ENCODE results near the gene DPY19L2.
"Not testable (repeated sequence)": the region's sequence is repeated elsewhere in the genome, so short reads cannot be mapped to it uniquely, and the experiment has no call there.

- TF ChIP-seq CTCF (IDR thresholded peaks at IDR 0.05); ZNF671 (CRISPR knock-in tag; IDR thresholded peaks at IDR 0.05); ETV6 (CRISPR knock-in tag; IDR thresholded peaks at IDR 0.05); ZBTB21 (CRISPR knock-in tag; IDR thresholded peaks at IDR 0.05; ENCODE audit: borderline replicate concordance); HMGXB4 (CRISPR knock-in tag; IDR thresholded peaks at IDR 0.05); JUN (CRISPR knock-in tag; IDR thresholded peaks at IDR 0.05); KAT7 (CRISPR knock-in tag; IDR thresholded peaks at IDR 0.05; ENCODE audit: borderline replicate concordance); ATF6 (CRISPR knock-in tag; IDR thresholded peaks at IDR 0.05); TEAD4 (CRISPR knock-in tag; IDR thresholded peaks at IDR 0.05); RORB (CRISPR knock-in tag; IDR thresholded peaks at IDR 0.05); NR3C1 (CRISPR knock-in tag; conservative IDR thresholded peaks at IDR 0.05; ENCODE audit: low read depth); ZNF138 (CRISPR knock-in tag; conservative IDR thresholded peaks at IDR 0.05): not testable (repeated sequence)
- TF ChIP-seq, protein P1, sequence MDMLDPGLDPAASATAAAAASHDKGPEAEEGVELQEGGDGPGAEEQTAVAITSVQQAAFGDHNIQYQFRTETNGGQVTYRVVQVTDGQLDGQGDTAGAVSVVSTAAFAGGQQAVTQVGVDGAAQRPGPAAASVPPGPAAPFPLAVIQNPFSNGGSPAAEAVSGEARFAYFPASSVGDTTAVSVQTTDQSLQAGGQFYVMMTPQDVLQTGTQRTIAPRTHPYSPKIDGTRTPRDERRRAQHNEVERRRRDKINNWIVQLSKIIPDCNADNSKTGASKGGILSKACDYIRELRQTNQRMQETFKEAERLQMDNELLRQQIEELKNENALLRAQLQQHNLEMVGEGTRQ (CRISPR knock-in tag; IDR thresholded peaks at IDR 0.05), result not testable (repeated sequence)
- TF ChIP-seq, protein P2, sequence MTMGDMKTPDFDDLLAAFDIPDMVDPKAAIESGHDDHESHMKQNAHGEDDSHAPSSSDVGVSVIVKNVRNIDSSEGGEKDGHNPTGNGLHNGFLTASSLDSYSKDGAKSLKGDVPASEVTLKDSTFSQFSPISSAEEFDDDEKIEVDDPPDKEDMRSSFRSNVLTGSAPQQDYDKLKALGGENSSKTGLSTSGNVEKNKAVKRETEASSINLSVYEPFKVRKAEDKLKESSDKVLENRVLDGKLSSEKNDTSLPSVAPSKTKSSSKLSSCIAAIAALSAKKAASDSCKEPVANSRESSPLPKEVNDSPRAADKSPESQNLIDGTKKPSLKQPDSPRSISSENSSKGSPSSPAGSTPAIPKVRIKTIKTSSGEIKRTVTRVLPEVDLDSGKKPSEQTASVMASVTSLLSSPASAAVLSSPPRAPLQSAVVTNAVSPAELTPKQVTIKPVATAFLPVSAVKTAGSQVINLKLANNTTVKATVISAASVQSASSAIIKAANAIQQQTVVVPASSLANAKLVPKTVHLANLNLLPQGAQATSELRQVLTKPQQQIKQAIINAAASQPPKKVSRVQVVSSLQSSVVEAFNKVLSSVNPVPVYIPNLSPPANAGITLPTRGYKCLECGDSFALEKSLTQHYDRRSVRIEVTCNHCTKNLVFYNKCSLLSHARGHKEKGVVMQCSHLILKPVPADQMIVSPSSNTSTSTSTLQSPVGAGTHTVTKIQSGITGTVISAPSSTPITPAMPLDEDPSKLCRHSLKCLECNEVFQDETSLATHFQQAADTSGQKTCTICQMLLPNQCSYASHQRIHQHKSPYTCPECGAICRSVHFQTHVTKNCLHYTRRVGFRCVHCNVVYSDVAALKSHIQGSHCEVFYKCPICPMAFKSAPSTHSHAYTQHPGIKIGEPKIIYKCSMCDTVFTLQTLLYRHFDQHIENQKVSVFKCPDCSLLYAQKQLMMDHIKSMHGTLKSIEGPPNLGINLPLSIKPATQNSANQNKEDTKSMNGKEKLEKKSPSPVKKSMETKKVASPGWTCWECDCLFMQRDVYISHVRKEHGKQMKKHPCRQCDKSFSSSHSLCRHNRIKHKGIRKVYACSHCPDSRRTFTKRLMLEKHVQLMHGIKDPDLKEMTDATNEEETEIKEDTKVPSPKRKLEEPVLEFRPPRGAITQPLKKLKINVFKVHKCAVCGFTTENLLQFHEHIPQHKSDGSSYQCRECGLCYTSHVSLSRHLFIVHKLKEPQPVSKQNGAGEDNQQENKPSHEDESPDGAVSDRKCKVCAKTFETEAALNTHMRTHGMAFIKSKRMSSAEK (CRISPR knock-in tag; IDR thresholded peaks at IDR 0.05; ENCODE audit: borderline replicate concordance), result not testable (repeated sequence)
Measured at GRCh38 chr12:63680758-63681157, 12.5 kb upstream of the DPY19L2 start.

Measured in WTC11 (cell line).